HG03108 (cell line): ENCODE data around the gene TIE1.
"Not testable (repeated sequence)": the region's sequence is repeated elsewhere in the genome, so short reads cannot be mapped to it uniquely, and the experiment has no call there.

Experiments
- ATAC-seq: cut with Tn5 transposase; IDR thresholded peaks from one replicate; pipeline ENCODE4 v1.9.1; 2021; ENCODE audit warnings: moderate library complexity; ENCODE audit not compliant: unreplicated experiment

TIE1 gene

DNA sequence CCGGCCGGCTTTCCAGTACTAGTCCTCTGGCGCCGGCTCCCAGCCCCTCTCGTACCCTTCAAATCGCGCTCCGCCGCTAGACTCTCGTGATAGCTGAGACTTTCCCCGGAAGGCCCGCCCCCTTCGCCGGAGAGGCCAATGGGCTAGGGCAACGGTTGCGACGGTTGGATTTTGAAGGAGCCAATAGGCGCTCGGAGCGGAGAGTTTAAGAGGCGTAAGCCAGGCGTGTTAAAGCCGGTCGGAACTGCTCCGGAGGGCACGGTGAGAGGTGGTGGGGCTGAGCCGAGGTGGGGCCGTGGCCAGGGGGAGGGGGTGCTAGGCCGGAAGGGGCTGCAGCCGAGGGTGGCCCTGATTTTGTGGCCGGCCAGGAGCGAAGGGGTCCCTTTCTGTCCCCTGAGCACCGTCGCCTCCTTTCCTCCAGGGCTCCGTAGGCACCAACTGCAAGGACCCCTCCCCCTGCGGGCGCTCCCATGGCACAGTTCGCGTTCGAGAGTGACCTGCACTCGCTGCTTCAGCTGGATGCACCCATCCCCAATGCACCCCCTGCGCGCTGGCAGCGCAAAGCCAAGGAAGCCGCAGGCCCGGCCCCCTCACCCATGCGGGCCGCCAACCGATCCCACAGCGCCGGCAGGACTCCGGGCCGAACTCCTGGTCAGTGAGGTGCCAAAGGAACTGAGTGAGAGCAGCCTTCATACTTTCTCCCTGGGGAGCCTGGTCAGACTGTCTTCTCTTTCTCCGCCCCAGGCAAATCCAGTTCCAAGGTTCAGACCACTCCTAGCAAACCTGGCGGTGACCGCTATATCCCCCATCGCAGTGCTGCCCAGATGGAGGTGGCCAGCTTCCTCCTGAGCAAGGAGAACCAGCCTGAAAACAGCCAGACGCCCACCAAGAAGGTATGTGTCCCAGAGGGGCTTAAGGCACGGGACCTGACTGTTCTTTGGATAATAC lies 58.2 kb downstream of the TIE1 start, which contains the start of gene CDC20:
CDC20 (plus strand) TSS at position 236 of the 948 bp plus-strand sequence; CDS start at position 471, 235 bp downstream.
- peak; percentile 91 for ATAC-seq

DNA sequence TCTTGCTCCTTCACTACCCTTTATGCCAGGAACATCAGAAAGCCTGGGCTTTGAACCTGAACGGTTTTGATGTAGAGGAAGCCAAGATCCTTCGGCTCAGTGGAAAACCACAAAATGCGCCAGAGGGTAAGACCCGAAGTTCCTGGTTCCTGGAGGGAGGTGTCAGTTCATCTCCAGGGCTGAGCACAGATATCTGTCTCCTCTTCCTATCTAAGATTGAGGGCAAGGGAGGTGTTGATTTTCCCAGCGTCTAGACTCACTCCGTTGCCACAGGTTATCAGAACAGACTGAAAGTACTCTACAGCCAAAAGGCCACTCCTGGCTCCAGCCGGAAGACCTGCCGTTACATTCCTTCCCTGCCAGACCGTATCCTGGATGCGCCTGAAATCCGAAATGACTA lies 58.9 kb downstream of the TIE1 start:
- ATAC-seq, result no peak

DNA sequence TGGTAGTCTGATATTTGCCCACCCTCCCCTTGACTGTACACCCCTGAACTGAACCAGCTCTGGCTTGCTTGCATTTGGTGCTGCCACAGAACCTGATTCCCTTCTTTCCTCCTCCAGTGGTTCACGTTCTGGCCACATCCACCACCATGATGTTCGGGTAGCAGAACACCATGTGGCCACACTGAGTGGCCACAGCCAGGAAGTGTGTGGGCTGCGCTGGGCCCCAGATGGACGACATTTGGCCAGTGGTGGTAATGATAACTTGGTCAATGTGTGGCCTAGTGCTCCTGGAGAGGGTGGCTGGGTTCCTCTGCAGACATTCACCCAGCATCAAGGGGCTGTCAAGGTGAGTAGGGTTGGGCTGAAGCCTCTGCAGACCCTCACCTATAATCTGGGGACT lies 59.8 kb downstream of the TIE1 start:
- no peak for ATAC-seq

DNA sequence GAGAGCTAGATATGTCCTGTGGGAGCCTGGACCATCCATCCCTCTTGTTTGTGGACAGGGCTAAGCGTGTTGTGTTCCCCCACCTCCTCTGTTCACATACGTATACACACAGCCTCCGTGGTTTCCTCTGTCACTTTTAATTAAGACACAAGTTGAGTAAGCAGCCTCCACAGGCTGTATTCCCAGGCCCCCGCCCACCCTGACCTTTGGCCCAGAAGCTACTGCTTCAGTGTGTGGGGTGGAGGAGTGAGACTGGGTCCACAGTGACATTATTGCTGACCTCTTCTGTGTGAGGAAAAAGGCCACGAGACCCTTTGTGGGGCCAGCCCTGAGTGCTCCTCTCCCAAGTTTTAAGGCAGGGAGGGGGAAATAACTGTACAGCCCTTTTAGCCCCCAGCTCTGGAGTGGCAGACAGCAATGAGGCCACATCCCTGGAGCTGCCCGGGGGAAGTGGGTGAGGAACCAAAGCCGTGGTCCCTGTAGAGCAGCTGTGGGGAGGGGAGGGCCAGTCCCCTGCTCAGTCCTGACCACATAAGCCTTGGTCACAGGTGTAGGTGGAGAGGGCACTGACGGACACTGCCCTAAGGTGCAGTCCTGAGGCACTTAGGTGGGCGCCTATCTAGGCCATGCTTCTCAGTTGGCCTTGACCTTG lies 62.6 kb downstream of the TIE1 start:
- no peak for ATAC-seq

DNA sequence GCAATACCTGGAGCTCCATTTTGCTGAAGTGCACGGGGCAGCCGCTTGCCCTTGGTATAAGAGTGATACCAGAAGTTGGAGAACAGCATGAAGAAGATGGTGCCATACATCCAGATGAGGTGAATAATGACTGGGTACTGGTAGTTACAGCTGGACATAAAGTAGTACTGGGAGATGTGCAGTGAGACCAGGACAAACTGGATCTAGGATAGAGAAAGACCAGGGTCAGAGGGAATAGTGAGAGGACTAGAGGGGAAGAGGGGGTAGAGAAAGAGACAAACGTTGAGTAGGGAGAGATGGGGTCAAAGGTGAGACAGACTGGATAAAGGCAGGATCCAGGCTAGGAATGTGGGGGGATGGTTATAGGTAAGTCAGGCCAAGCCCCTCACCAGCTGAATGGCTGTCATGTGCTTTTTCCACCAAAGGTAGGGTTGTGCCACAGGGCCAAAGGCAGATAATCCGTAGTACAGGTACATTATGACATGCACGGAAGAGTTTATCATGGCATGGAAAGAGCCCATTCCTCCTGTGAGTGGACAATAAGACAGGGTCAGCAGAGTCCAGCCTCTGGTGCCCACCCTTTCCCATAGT lies 63.2 kb downstream of the TIE1 start:
- no peak for ATAC-seq

DNA sequence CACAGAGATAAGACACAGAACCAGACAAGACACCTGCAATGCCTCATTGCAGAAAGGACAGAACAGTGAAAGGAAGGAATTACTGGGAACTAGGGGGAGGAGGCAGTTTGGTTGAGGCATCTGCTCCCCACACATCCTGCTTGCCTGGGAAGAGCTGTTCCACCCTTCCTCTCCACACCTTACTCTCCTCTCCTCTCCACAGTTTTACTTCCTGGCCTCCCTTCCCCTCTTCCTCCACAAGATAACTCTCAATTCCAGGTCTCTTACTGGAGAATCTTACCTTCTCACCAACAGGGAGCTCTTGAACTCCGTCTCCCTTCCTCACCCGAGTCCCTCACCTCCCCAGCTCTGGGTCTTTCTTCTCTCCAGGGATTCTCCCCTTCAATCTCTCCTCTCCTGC lies 64.9 kb downstream of the TIE1 start:
- no peak for ATAC-seq

DNA sequence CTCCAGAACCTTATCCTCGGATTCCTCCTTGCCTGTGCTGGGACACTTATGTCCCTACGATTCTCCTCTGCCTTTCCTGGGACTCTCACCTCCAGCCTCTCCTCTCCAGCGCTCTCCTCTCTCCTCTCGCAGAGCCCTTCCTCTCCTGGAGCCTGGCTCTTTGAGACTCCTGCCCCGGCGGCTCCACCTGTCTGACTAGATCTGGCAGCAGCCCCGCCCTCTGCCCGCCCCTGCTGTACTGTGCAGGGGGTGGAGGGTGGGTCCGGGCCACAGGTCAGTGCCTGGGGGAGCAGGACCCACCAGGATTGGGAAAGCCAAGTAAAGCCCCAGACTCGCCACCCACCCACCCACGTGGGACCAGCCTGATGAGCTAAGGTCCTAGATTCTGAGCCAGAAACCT lies 65.4 kb downstream of the TIE1 start:
- no peak for ATAC-seq

DNA sequence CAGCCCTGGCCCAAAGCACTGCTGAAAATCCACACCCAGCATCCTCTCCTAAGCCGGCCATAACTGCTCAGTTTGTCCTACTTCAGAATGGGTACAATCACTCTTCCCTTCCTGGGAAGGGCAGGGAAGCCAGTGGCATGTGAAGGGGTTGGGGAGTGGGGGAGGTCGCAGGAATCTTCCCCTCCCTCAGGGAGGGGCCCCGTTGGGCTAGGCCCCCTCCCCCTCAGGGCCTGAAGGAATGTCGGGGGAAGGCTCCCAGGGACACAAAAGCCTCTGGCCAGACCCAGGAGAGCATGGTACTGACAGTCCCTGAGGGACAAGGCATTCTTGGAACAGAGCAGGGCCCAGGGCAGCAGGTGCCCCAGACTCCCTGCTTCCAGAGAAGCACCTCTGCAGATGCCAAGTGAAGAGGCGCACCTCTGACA lies 65.8 kb downstream of the TIE1 start:
- ATAC-seq, result no peak

DNA sequence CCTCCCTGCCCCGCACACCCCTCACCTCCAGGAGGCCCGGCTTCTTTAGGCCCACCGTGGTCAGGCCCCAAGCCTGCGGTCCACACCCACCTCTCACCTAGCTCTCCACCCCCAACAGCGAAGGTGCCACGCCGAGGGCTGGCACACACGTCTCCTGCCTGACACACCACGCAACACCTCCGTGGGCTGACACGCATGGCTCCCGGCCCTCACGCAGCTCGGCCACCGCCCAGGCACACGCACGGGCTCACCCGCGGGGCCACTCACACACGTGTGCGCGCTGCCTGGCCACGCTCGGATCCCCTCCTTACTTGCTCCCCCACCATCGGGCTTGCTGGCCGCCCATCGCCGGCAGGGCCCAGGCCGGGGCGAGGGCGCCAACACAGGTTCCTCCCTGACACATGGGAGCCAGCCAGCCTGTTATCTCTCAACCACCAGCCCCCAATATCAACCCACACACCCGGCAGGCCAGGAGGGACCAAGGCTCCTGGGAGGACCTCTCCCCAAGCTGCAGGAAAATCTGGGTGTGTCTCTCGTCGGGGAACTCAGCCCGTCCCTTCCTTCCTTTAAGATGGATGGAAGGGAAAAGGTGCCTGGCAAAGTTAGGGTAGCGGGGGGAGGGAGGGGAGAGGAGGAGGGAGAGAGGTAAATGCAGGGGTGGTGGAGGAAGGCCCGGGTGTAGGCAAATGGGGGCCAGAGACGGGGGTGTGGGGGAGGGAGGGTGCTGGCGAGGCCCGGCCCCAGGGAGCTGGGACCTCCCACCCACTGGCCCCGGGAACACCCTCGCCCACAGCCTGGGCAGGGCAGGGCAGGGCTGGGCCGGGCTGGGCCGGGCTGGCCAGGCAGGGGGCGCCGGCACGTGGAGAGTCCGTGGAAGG lies 66.5 kb downstream of the TIE1 start:
- ATAC-seq, result peak; percentile 29

DNA sequence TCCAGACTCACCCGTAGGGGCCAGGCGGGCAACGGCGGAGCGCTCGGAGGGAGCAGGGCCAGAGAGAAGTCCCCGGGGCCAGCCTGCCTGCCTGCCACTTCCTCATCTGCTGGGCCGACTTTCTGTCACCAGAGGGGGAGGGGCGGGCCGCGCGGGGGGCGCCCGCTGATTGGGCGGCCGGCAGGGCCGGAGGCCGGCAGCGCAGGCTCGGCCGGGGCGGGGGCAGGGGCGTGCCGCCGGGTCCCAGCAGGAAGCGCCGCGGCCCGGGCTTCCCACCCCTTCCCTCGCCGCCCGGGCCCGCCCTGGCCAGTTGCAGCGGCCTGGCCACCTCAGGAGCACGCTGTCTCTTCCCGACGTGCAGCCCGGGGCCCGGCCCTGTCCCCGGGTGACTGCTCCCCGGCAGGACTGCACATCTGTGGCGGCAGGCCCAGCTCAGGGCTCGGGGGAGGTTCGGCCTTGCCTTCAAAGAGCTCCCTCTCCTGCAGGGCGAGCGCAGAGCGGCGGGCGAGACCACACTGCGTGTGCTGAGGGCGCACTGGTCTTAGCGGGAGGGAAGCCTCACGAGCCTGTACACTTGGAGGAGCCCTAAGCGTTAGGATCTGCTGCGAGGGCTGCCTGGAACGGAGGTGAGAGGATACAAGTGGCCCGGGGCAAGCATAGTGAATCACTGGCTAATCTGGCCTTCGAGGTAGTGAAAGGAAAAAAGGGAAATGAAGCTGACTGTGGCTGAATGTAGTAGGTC lies 67.3 kb downstream of the TIE1 start, which contains the start of gene ELOVL1:
ELOVL1 (minus strand) TSS at position 108 of the 742 bp plus-strand sequence. CDS start 2,402 bp downstream, outside the sequence.
- ATAC-seq, result peak; percentile 73

DNA sequence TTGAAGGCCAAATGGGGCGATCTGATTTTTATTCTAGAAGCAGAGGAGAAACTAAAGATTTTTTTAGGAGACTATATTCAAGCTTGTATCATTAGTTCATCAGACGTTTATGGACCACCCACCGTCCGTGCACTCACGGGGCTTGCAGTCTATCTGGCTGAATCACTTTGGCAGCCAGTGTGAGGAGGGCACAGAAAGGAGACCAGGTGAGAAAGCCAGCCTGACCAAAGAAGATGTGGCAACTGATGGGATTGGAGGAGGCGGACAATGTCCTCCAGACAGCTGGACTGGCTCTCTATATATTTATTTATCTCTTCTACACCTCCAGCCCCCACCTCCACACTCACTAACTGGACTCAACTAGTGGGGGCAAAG lies 67.9 kb downstream of the TIE1 start:
- no peak for ATAC-seq

DNA sequence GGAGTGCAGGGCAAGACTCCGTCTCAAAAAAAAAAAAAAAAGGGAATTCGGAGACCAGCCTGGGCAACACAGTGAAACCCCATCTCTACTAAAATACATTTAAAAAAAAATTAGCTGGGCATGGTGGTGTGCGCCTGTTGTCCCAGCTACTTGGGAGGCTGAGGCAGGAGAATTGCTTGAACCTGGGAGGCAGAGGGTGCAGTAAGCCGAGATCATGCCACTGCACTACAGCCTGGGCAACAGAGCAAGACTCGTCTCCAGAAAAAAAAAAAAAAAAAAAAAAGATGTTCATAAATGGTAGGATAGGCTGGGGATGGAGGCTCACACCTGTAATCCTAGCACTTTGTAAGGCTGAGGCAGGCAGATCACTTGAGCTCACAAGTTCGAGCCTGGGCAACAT lies 69.0 kb downstream of the TIE1 start:
- not testable (repeated sequence) for ATAC-seq

DNA sequence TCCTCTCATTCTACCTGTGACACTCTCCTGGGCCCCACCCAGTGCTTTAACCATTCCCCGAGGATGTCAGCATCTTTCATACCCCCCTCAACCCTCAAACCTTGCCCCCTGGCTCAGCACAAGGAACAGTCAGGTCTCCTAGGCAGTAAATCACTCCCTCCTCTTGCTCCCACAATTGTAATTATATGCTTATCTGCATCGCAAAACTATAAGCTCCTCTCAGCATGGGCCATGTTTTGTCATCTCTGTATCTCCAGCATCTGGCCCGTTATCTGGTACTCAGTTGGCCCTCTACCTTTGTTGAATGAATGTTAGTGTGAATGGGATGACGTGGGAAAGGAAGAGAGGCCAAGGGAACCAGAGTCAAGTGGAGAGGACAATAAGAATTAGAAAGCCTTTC lies 69.8 kb downstream of the TIE1 start:
- ATAC-seq, result no peak

DNA sequence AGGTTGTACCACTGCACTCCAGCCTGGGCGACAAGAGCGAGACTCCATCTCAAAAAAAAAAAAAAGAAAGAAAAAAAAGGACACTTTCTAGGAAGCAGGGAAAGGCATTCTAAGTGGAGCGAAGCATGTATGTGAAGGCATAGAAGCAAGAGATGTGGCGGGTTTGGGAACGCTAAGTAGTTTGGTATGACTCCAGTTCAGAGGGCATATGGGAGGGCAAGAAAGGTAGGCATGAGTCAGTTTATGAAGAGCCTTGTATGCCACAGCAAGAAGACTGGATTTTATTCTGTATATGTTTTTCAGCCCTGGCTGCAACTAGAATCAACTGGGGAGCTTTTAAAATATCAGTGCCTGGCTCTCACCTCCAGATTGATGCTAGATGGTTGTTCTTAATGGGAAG lies 71.4 kb downstream of the TIE1 start:
- ATAC-seq, result no peak
